GM13977 (cell line): ENCODE measurements around the gene PDHA1.

Experiments used
- DNase-seq: peaks from one replicate; pipeline ENCODE4 v3.0.0; 2012; ENCODE audit warnings: low spot score
- CTCF ChIP-seq: IDR thresholded peaks from 2 replicates; pipeline ENCODE4 v1.5.1; 2012; ENCODE audit warnings: mild to moderate bottlenecking, control low read depth; ENCODE audit not compliant: insufficient read depth; ENCODE audit errors: extremely low read depth, missing control alignments
- in situ Hi-C: fragments of 300-500 bp; cut with MboI; formaldehyde crosslinking; loops from one replicate; pipeline ENCODE4 v1.12.0; 2022; ENCODE audit warnings: low sequenced_read_pairs, low pct_unique_long_range_greater_than_20kb, mixed read lengths, inconsistent platforms; ENCODE audit not compliant: unreplicated experiment

PDHA1 gene

GRCh38 chrX:19410259-19410658, 66.5 kb downstream of the PDHA1 start:
- no peak for DNase-seq
- in situ Hi-C loops = no loop called here
- no peak for TF ChIP-seq CTCF
